K562 (cell line): Measurements from ENCODE around the gene GJA9. TPM values are rescaled to one million over a fixed set of nuclear protein-coding genes. Genes with fewer than 3 reads are reported as not detected.

Source experiments
- CBX1 ChIP-seq: sonication (generic); IDR thresholded peaks from 2 replicates; pipeline ENCODE4 v1.6.1; 2016; ENCODE audit warnings: antibody characterized with exemption, low read depth, mild to moderate bottlenecking
- CREB3 ChIP-seq: fragments of 450-650 bp; conservative IDR thresholded peaks from 2 replicates; pipeline ENCODE4 v1.6.1; 2016; ENCODE audit warnings: missing genetic modification characterization, low read depth, mild to moderate bottlenecking, missing compliant biosample characterization, moderate library complexity
- CSDE1 ChIP-seq, 2 experiments: fragments of 450-650 bp; IDR thresholded peaks; 2 replicates each; pipeline ENCODE4 v1.6.1; 2016; ENCODE audit warnings: mild to moderate bottlenecking in 1 of 2
- CXXC5 ChIP-seq: fragments of 250-450 bp; sonication (Bioruptor Pico); IDR thresholded peaks from 2 replicates; pipeline ENCODE4 v1.8.0; 2022; ENCODE audit warnings: inconsistent platforms, mild to moderate bottlenecking, moderate library complexity
- GTF2F1 ChIP-seq: IDR thresholded peaks from 2 replicates; pipeline ENCODE4 v1.6.1; 2011; ENCODE audit warnings: low read depth, low read length, improper control_type of control experiment
- HDAC3 ChIP-seq: fragments of 450-650 bp; IDR thresholded peaks from 2 replicates; pipeline ENCODE4 v1.6.1; 2018; ENCODE audit warnings: borderline replicate concordance, mild to moderate bottlenecking, moderate library complexity; ENCODE audit not compliant: partially characterized antibody
- HMGXB4 ChIP-seq: sonication (generic); formaldehyde crosslinking; IDR thresholded peaks from 2 replicates; pipeline ENCODE4 v1.8.1; 2023; ENCODE audit warnings: mild to moderate bottlenecking, missing genetic modification reagents
- NFIX ChIP-seq: fragments of 250-450 bp; sonication (Bioruptor Pico); IDR thresholded peaks from 2 replicates; pipeline ENCODE4 v1.4.0; 2020; ENCODE audit warnings: low read depth, mild to moderate bottlenecking, moderate library complexity
- POLR2AphosphoS2 ChIP-seq: IDR thresholded peaks from 2 replicates; pipeline ENCODE4 v1.6.1; 2012; ENCODE audit warnings: low read length, improper control_type of control experiment
- POLR2AphosphoS5 ChIP-seq: IDR thresholded peaks from 2 replicates; pipeline ENCODE4 v1.6.1; 2011; ENCODE audit warnings: mild to moderate bottlenecking, low read depth, low read length, moderate library complexity; ENCODE audit not compliant: control insufficient read depth, insufficient read depth
- PREB ChIP-seq: sonication (generic); formaldehyde crosslinking; IDR thresholded peaks from 2 replicates; pipeline ENCODE4 v1.8.1; 2023; ENCODE audit warnings: mild to moderate bottlenecking, missing genetic modification reagents
- RFX7 ChIP-seq: fragments of 250-450 bp; sonication (Bioruptor Pico); IDR thresholded peaks from 2 replicates; pipeline ENCODE4 v1.5.1; 2021; ENCODE audit warnings: mild to moderate bottlenecking
- THAP12 ChIP-seq: fragments of 250-450 bp; sonication (Bioruptor Pico); IDR thresholded peaks from 2 replicates; pipeline ENCODE4 v1.9.0; 2021; ENCODE audit warnings: mild to moderate bottlenecking, inconsistent platforms
- USF1 ChIP-seq: sonication (generic); formaldehyde crosslinking; IDR thresholded peaks from 2 replicates; pipeline ENCODE4 v1.9.0; 2022; ENCODE audit warnings: mild to moderate bottlenecking, missing genetic modification reagents
- YBX1 ChIP-seq: fragments of 450-650 bp; IDR thresholded peaks from 2 replicates; pipeline ENCODE4 v1.7.1; 2016; ENCODE audit warnings: mild to moderate bottlenecking
- ZHX1 ChIP-seq: fragments of 150-350 bp; conservative IDR thresholded peaks from 2 replicates; pipeline ENCODE4 v1.6.1; 2014; ENCODE audit warnings: low read length
- ZNF197 ChIP-seq: fragments of 200-800 bp; sonication (Bioruptor generic); IDR thresholded peaks from 2 replicates; pipeline ENCODE4 v1.6.1; 2016; ENCODE audit warnings: low read depth, missing genetic modification characterization, missing compliant biosample characterization
- ZNF354B ChIP-seq: fragments of 250-450 bp; sonication (Bioruptor Pico); IDR thresholded peaks from 2 replicates; pipeline ENCODE4 v1.4.0; 2020
- ZNF431 ChIP-seq: sonication (generic); formaldehyde crosslinking; IDR thresholded peaks from 2 replicates; pipeline ENCODE4 v1.8.0; 2022; ENCODE audit warnings: mild to moderate bottlenecking, missing genetic modification reagents
- polyA plus RNA-seq, 8 experiments: library from polyadenylated mRNA; depleted of rRNA in 4 of 8; stranded (reverse) in 5 of 8; unstranded in 3 of 8; fragments of >200 nt; fragmentation: Nextera tagmentation in 2 of 8; fragmentation: Illumina TruSeq in 1 of 8; extraction: Ambion mirVana in 2 of 8; extraction: Trizol in 1 of 8; gene quantifications; 2 replicates each; pipeline versions ENCODE4 v1.2.1 to v1.2.3, GENCODE V29; 2011 to 2014; ENCODE audit warnings: inconsistent platforms in 1 of 8, missing spikeins in 1 of 8
- total RNA-seq, 7 experiments: library from RNA; depleted of rRNA in 6 of 7; stranded (reverse); fragments of >200 nt in 6 of 7; fragmentation: Illumina TruSeq in 2 of 7; extraction: Trizol in 2 of 7; gene quantifications; 2 replicates each; pipeline versions ENCODE4 v1.2.1 to v1.2.3, GENCODE V29; 2011 to 2021; ENCODE audit warnings: low replicate concordance in 1 of 7

The GJA9 gene
- total and polyA plus RNA-seq, 9 of the 15 experiments (the other 6 are each of a cell fraction or from before 2014, with no cell fraction given): not detected

- TF ChIP-seq YBX1 (no peak), CSDE1 (IDR thresholded peaks at IDR 0.05) (no peak), CBX1 (0 out of 2 replicates have a peak, but pooled peaks have one; percentile 53), HDAC3 (no peak), ZNF354B (CRISPR knock-in tag) (no peak), ZHX1 (no peak), ZNF431 (CRISPR knock-in tag) (0 out of 2 replicates have a peak, but pooled peaks have one; percentile 55), ZNF197 (no peak), CREB3 (tag) (no peak), USF1 (CRISPR knock-in tag) (no peak), POLR2AphosphoS5 (no peak), NFIX (CRISPR knock-in tag) (no peak), THAP12 (no peak), GTF2F1 (no peak), PREB (CRISPR knock-in tag) (0 out of 2 replicates have a peak, but pooled peaks have one; percentile 71), CXXC5 (CRISPR knock-in tag) (no peak), RFX7 (CRISPR knock-in tag) (no peak), POLR2AphosphoS2 (no peak), HMGXB4 (CRISPR knock-in tag) (no peak)
Observed at GRCh38 chr1:38872401-38873026, 8.9 kb downstream of the GJA9 start (continued).
